Heart right ventricle (tissue), 16 donors: ENCODE results near the gene CTRB2. TPM values are rescaled to one million over a fixed set of nuclear protein-coding genes. Genes with fewer than 3 reads are reported as not detected.

ENCODE experiments used
- ATAC-seq, 8 donors: fragments of 200-7000 bp; cut with Tn5 transposase; one replicate each; pipeline ENCODE4 v1.9.1; 2020; ENCODE audit warnings: mild to moderate bottlenecking in 8 of 8, moderate library complexity in 8 of 8, moderate number of reproducible peaks in 1 of 8
- DNase-seq, 2 donors: peaks; one replicate each; pipeline ENCODE4 v3.0.0-alpha.2; 2020
- H3K27ac ChIP-seq, 10 donors: fragments of 200-600 bp; sonication (generic) in 2 of 10; one replicate each; pipeline versions ENCODE4 v1.5.0 to v1.8.0; 2020 to 2022; ENCODE audit warnings: mild to moderate bottlenecking in 3 of 10
- H3K27me3 ChIP-seq, 7 donors: fragments of 200-600 bp; one replicate each; pipeline ENCODE4 v1.8.0; 2021 to 2022; ENCODE audit warnings: mild to moderate bottlenecking in 2 of 7
- H3K36me3 ChIP-seq, 9 donors: fragments of 200-600 bp; sonication (generic) in 1 of 9; one replicate each; pipeline versions ENCODE4 v1.5.0 to v1.8.0; 2020 to 2022; ENCODE audit warnings: mild to moderate bottlenecking in 2 of 9
- H3K4me1 ChIP-seq, 9 donors: fragments of 200-600 bp; sonication (generic) in 1 of 9; one replicate each; pipeline versions ENCODE4 v1.5.0 to v1.8.0; 2020 to 2022; ENCODE audit warnings: mild to moderate bottlenecking in 4 of 9
- H3K4me3 ChIP-seq, 10 donors: fragments of 200-600 bp; sonication (generic) in 2 of 10; one replicate each; pipeline versions ENCODE4 v1.5.0 to v1.8.0; 2020 to 2022; ENCODE audit warnings: mild to moderate bottlenecking in 7 of 10, moderate library complexity in 2 of 10
- H3K9me3 ChIP-seq, 11 donors: fragments of 200-600 bp in 10 of 11; sonication (generic) in 2 of 11; one replicate each; pipeline versions ENCODE4 v1.5.0 to v1.8.0; 2013 to 2022; ENCODE audit warnings: mild to moderate bottlenecking in 2 of 11, control low read depth in 1 of 11, moderate library complexity in 1 of 11
- WGBS, 2 donors: extraction: QIAGEN DNeasy Blood & Tissue Kit; methylation state at CpG; one replicate each; pipeline ENCODE4 v1.1.7; 2013; ENCODE audit warnings: inconsistent platforms in 1 of 2; 5-methylcytosine and 5-hydroxymethylcytosine counted together
- intact Hi-C, 10 donors: fragments of 100-400 bp; cut with DNase I; formaldehyde crosslinking; loops; one replicate each; pipeline versions ENCODE4 v1.11.1 to v1.14.2; 2022
- polyA plus RNA-seq, 2 donors: library from polyadenylated mRNA; stranded (reverse); fragments of 200-250 nt; gene quantifications; one replicate each; pipeline ENCODE4 v1.2.3, GENCODE V29; 2013
- total RNA-seq, 10 donors: library from RNA; stranded (reverse); fragmentation: NEBNext Ultra II Directional in 3 of 10; extraction: Animal tissue kit (Norgen Biotek cat#: 25700) in 3 of 10; gene quantifications; one replicate each; pipeline versions ENCODE4 v1.2.1 to v1.2.4, GENCODE V29; 2021 to 2023
- TF ChIP-seq, protein P1 (sequence below), 9 donors: fragments of 200-600 bp; sonication (generic) in 2 of 9; IDR thresholded peaks; one replicate each; pipeline versions ENCODE4 v1.5.0 to v1.8.0; 2021 to 2022; ENCODE audit warnings: antibody characterized with exemption in 9 of 9, mild to moderate bottlenecking in 5 of 9, moderate library complexity in 1 of 9
- donor health status: Arrhythmogenic right ventricular cardiomyopathy.
- donor health status: ischemic (EF 13 %, LVEDD 7.1; RV severe dilation, severe dysfunction).
- donor health status: healthy with polysubstance abuse.
- donor health status: DM: no; HTN: yes; CAD: no.
- donor health status: DM: no; HTN: no; CAD: no.
- donor health status: ischemic (EF 25% LVEDD 6.9; RV normal size, moderate dysfunction).
- donor health status: ischemic (EF 25% LVEDD 5.7; RV mildly dilated, moderate dysfunction).
- donor health status: healthy.
- donor health status: DM: yes; HTN: yes; CAD: no.
- donor health status: Ischemic cardiomyopathy.
- donor health status: ischemic (EF 35%, LVEDD 5.7; RV mildly dilated, moderate dysfunction).
- donor health status: nonischemic (EF 11% LVEDD 7.7; RV severe dilation, severe dysfunction).
- donor health status: DM: yes; HTN: yes; CAD: no.
- donor health status: PGD.
- donor health status: ischemic (EF 29% LVEDD 5.4; RV normal size, mild dysfunction).
- donor health status: nonischemic (EF 23%, LVEDD 6.1; RV moderate dilation, normal function).

CTRB2 gene
- total and polyA plus RNA-seq, 12 donors: 0.42 to 3.8 (median 2.8) TPM; not detected in 4

GRCh38 chr16:75238132-75238852 lies 31.3 kb upstream of the CTRB2 start:
- ATAC-seq (peak; percentile 67 to 84 (median 80)), DNase-seq (peak; percentile 79 to 83)
- WGBS, 2 donors: 21 to 28% methylated on average over 25 of the region's 25 CpGs
- peaks cover 0 to 34% (median 0%) of the 10 kb centered on the region in 7 donors for H3K27me3 ChIP-seq
- peak overlapping the region; percentile 43 to 90 (median 84) for H3K27ac ChIP-seq
- TF ChIP-seq, protein P1, sequence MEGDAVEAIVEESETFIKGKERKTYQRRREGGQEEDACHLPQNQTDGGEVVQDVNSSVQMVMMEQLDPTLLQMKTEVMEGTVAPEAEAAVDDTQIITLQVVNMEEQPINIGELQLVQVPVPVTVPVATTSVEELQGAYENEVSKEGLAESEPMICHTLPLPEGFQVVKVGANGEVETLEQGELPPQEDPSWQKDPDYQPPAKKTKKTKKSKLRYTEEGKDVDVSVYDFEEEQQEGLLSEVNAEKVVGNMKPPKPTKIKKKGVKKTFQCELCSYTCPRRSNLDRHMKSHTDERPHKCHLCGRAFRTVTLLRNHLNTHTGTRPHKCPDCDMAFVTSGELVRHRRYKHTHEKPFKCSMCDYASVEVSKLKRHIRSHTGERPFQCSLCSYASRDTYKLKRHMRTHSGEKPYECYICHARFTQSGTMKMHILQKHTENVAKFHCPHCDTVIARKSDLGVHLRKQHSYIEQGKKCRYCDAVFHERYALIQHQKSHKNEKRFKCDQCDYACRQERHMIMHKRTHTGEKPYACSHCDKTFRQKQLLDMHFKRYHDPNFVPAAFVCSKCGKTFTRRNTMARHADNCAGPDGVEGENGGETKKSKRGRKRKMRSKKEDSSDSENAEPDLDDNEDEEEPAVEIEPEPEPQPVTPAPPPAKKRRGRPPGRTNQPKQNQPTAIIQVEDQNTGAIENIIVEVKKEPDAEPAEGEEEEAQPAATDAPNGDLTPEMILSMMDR (IDR thresholded peaks at IDR 0.05): no peak
- peaks cover 37 to 86% (median 63%) of the 10 kb centered on the region in 9 donors for H3K4me1 ChIP-seq
- peaks cover 0 to 80% (median 28%) of the 10 kb centered on the region in 9 donors for H3K36me3 ChIP-seq
- H3K9me3 ChIP-seq: no peaks in the 10 kb centered on the region
- peak overlapping the region in 3 of 10 donors; percentile 7 to 15 (median 11) for H3K4me3 ChIP-seq
- intact Hi-C loops: loop anchor here in 6 of 10 donors (5.0 to 10.0 kb wide), 4 partner anchors 67 to 87 kb away; no protein-coding TSS in a partner anchor

DNA sequence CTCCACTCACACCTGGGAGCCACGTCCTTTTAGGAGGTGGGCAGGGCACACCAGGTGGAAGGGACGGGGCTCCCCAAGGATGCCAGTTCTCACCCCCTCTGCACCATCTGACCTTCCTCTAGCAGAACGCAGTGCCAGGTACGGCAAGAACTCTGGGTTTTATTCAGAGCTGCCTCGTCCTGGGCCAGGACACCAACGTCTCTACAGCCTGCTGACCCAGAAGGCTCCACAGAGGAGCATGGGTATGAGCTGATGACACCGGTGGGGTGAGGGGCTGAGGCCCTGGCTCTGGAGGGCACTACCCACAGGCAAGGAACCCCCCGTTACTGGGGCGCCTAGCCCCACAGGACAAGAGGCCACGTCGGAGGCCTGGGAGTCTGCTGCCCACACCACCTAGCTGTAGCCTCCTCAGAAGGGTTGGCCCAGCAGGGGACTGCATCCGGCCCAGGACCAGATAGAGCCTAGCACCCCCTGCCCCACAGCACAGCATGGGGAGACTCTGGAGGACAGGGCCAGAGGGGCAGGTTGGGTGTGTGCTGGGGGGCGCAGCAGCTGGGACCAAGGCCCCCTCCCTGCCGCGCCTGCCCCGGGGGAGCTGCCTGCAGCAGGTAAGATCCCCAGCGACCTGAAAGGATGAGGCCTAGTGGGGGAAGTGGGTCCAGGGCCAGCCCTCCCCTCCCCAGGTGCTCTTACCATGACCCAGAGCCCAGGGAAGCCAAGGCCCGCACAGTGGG lies 30.6 kb upstream of the CTRB2 start:
- DNase-seq: no peak
- H3K4me1 ChIP-seq: peaks cover 37 to 80% (median 59%) of the 10 kb centered on the region in 9 donors
- H3K36me3 ChIP-seq: peaks cover 0 to 80% (median 35%) of the 10 kb centered on the region in 9 donors
- TF ChIP-seq, protein P1 (IDR thresholded peaks at IDR 0.05): no peak
- peak overlapping the region in 1 of 10 donors; percentile 7 for H3K4me3 ChIP-seq
- 71 to 74% methylated on average over 18 of the region's 18 CpGs for WGBS, 2 donors
- H3K9me3 ChIP-seq: no peaks in the 10 kb centered on the region
- H3K27ac ChIP-seq: peak overlapping the region; percentile 43 to 90 (median 84)
- ATAC-seq: no peak
- intact Hi-C loops: loop anchor here in 6 of 10 donors (5.0 to 10.0 kb wide), 4 partner anchors 67 to 87 kb away; no protein-coding TSS in a partner anchor
- peaks cover 0 to 41% (median 0%) of the 10 kb centered on the region in 7 donors for H3K27me3 ChIP-seq

- TF ChIP-seq, protein P1 (IDR thresholded peaks at IDR 0.05): no peak
- ATAC-seq: no peak
- DNase-seq: no peak
- Histone ChIP-seq H3K9me3 (no peaks in the 10 kb centered on the region), H3K27ac (peak overlapping the region in 7 of 10 donors; percentile 12 to 90 (median 84)), H3K27me3 (peaks cover 0 to 39% (median 0%) of the 10 kb centered on the region in 7 donors), H3K4me3 (no peak overlapping the region), H3K36me3 (peaks cover 0 to 80% (median 38%) of the 10 kb centered on the region in 9 donors), H3K4me1 (peaks cover 37 to 74% (median 59%) of the 10 kb centered on the region in 9 donors)
- 90 to 91% methylated on average over 28 of the region's 28 CpGs for WGBS, 2 donors
- intact Hi-C loops: loop anchor here in 6 of 10 donors (5.0 to 10.0 kb wide), 4 partner anchors 68 to 88 kb away; no protein-coding TSS in a partner anchor
Measured at GRCh38 chr16:75236736-75237397, 29.9 kb upstream of the CTRB2 start.
